ENCODE results near the gene FGL2.
"Not testable (repeated sequence)": the region's sequence is repeated elsewhere in the genome, so short reads cannot be mapped to it uniquely, and the experiment has no call there.

The FGL2 gene

GRCh38 chr7:77216181-77216845, 16.7 kb upstream of the FGL2 start:
- no peak for DNase-seq (ENCODE audit: low spot score)

- DNase-seq (ENCODE audit: low spot score) = no peak
Measured at GRCh38 chr7:77209479-77210139, 10.0 kb upstream of the FGL2 start.

- DNase-seq (ENCODE audit: low spot score) = no peak
Measured at GRCh38 chr7:77208416-77208815, 8.8 kb upstream of the FGL2 start.

GRCh38 chr7:77205706-77206105, 6.1 kb upstream of the FGL2 start:
- DNase-seq (ENCODE audit: low spot score) = no peak

GRCh38 chr7:77202481-77202976, 2.9 kb upstream of the FGL2 start:
- DNase-seq (ENCODE audit: low spot score) = no peak

- DNase-seq (ENCODE audit: low spot score) = no peak
Measured at GRCh38 chr7:77200542-77200941, 923 bp upstream of the FGL2 start.

- no peak for DNase-seq (ENCODE audit: low spot score)
Measured at GRCh38 chr7:77197141-77197540, 2.5 kb downstream of the FGL2 start.

- no peak for DNase-seq (ENCODE audit: low spot score)
Measured at GRCh38 chr7:77188731-77189437, 10.7 kb downstream of the FGL2 start.

- no peak for DNase-seq (ENCODE audit: low spot score)
Measured at GRCh38 chr7:77185866-77186265, 13.8 kb downstream of the FGL2 start.

- DNase-seq (ENCODE audit: low spot score) = no peak
Measured at GRCh38 chr7:77184990-77185389, 14.6 kb downstream of the FGL2 start.

GRCh38 chr7:77184463-77184862, 15.2 kb downstream of the FGL2 start:
- no peak for DNase-seq (ENCODE audit: low spot score)

GRCh38 chr7:77182261-77182660, 17.4 kb downstream of the FGL2 start:
- no peak for DNase-seq (ENCODE audit: low spot score)

GRCh38 chr7:77181734-77182133, 17.9 kb downstream of the FGL2 start:
- DNase-seq (ENCODE audit: low spot score) = no peak

GRCh38 chr7:77181015-77181595, 18.5 kb downstream of the FGL2 start:
- DNase-seq (ENCODE audit: low spot score) = peak; percentile 35

- DNase-seq (ENCODE audit: low spot score) = not testable (repeated sequence)
Measured at GRCh38 chr7:77178024-77178423, 21.6 kb downstream of the FGL2 start.

- DNase-seq (ENCODE audit: low spot score) = not testable (repeated sequence)
Measured at GRCh38 chr7:77177321-77177904, 22.2 kb downstream of the FGL2 start.

- not testable (repeated sequence) for DNase-seq (ENCODE audit: low spot score)
Measured at GRCh38 chr7:77175274-77175800, 24.3 kb downstream of the FGL2 start.

- not testable (repeated sequence) for DNase-seq (ENCODE audit: low spot score)
Measured at GRCh38 chr7:77174418-77174817, 25.2 kb downstream of the FGL2 start.

- DNase-seq (ENCODE audit: low spot score) = not testable (repeated sequence)
Measured at GRCh38 chr7:77172437-77173172, 27.0 kb downstream of the FGL2 start.

GRCh38 chr7:77171073-77171472, 28.5 kb downstream of the FGL2 start:
- DNase-seq (ENCODE audit: low spot score) = not testable (repeated sequence)

GRCh38 chr7:77157446-77157845, 42.2 kb downstream of the FGL2 start:
- DNase-seq (ENCODE audit: low spot score) = no peak
